Ovary (tissue), 9 donors: ENCODE measurements around the gene TSFM. TPM values are rescaled to one million over a fixed set of nuclear protein-coding genes. Genes with fewer than 3 reads are reported as not detected.
A peak's percentile ranks its signal among the peaks of the same experiment; 100 is the strongest.

Experiments
- DNase-seq, 5 donors: peaks; one replicate each; pipeline ENCODE4 v3.0.0-alpha.2; 2019 to 2020
- H3K27ac ChIP-seq, 2 donors: fragments of 200-600 bp; one replicate each; pipeline versions ENCODE4 v1.5.1 to v1.8.0; 2019 to 2022
- H3K27me3 ChIP-seq: fragments of 200-600 bp; one replicate; pipeline ENCODE4 v1.8.0; 2022
- H3K36me3 ChIP-seq: fragments of 200-600 bp; sonication (generic); one replicate; pipeline ENCODE4 v1.5.1; 2019
- H3K4me1 ChIP-seq: one replicate; pipeline ENCODE4 v1.8.1; 2013; ENCODE audit warnings: mild to moderate bottlenecking, moderate library complexity; ENCODE audit not compliant: insufficient read depth
- H3K4me3 ChIP-seq: fragments of 200-600 bp; sonication (generic); one replicate; pipeline ENCODE4 v1.5.1; 2017
- H3K9me3 ChIP-seq, 2 donors: fragments of 200-600 bp in 1 of 2; sonication (generic) in 1 of 2; one replicate each; pipeline versions ENCODE4 v1.5.1 to v1.8.1; 2013 to 2019; ENCODE audit warnings: mild to moderate bottlenecking in 1 of 2, moderate library complexity in 1 of 2
- CTCF ChIP-seq, 3 donors: fragments of 450-650 bp in 2 of 3; fragments of 200-600 bp in 1 of 3; IDR thresholded peaks; one replicate each; pipeline versions ENCODE4 v1.5.1 to v1.8.0; 2016 to 2022; ENCODE audit warnings: antibody characterized with exemption in 3 of 3, mild to moderate bottlenecking in 1 of 3
- EP300 ChIP-seq: sonication (generic); formaldehyde crosslinking; IDR thresholded peaks from one replicate; pipeline ENCODE4 v1.6.1; 2017; ENCODE audit warnings: antibody characterized with exemption
- POLR2A ChIP-seq: fragments of 450-650 bp; IDR thresholded peaks from one replicate; pipeline ENCODE4 v1.6.1; 2017; ENCODE audit warnings: antibody characterized with exemption, mild to moderate bottlenecking, moderate library complexity
- WGBS, 3 donors: extraction: QIAGEN DNeasy Blood & Tissue Kit in 1 of 3; methylation state at CpG; one replicate each; pipeline versions ENCODE4 v1.1.5 to v1.1.7; 2013 to 2017; 5-methylcytosine and 5-hydroxymethylcytosine counted together
- intact Hi-C, 4 donors: fragments of 100-400 bp; cut with DNase I; formaldehyde crosslinking; loops; one replicate each; pipeline versions ENCODE4 v1.11.0 to v1.15.1; 2022 to 2023
- polyA plus RNA-seq, 2 donors: library from polyadenylated mRNA; stranded (reverse); fragments of 200-250 nt in 1 of 2; fragments of 350-450 nt in 1 of 2; fragmentation: Illumina TruSeq in 1 of 2; extraction: RNeasy Lipid Tissue Mini Kit (QIAGEN cat#74804) in 1 of 2; gene quantifications; one replicate each; pipeline ENCODE4 v1.2.3, GENCODE V29; 2013 to 2014
- total RNA-seq, 7 donors: library from RNA; depleted of rRNA in 2 of 7; stranded (reverse); fragments of >200 nt in 2 of 7; fragmentation: NEBNext Ultra II Directional in 3 of 7; extraction: Animal tissue kit (Norgen Biotek cat#: 25700) in 3 of 7; gene quantifications; one replicate each; pipeline versions ENCODE4 v1.1.0 to v1.2.4, GENCODE V29; 2016 to 2023
- donor health status: DM: no; HTN: no; CAD: no; lungs with moderate emphysema.
- donor health status: DM: no; HTN: no; CAD: no.
- donor health status: Bipolar disorder and iron deficiency.
- donor health status: DM: yes; HTN: yes; CAD: no.
- donor health status: DM: no; HTN: no; CAD: no.
- donor health status: DM: yes; HTN: yes; CAD: no.

Gene TSFM
- total and polyA plus RNA-seq, 9 donors = 13.2 to 28.1 (median 20.1) TPM

DNA sequence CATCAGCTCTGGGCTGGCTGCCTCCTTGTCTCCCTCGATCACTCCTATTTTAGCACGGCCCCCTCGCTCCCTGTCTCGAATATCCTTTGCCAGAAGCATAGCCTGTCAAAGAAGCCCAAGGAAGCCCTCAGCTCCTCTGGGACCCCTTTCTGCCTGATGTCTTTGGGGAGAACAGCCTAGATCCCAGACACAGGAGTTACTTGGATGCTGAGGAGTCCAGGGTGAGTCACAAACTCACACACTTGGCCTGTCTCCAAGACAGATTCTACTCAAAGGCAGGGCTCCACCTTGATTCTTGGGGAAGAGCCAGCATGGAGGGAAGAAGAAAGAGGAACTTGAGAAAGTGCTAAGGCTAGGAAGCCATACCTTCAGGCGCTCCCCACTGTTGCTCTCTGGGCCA, 27.9 kb downstream of the TSFM start:
- WGBS, 3 donors = 75 to 86% (median 75%) methylated on average over 5 of the region's 5 CpGs
- no peaks in the 10 kb centered on the region for H3K36me3 ChIP-seq
- no peak for TF ChIP-seq POLR2A
- no peak for TF ChIP-seq CTCF (IDR thresholded peaks at IDR 0.05)
- no peak for TF ChIP-seq EP300

DNA sequence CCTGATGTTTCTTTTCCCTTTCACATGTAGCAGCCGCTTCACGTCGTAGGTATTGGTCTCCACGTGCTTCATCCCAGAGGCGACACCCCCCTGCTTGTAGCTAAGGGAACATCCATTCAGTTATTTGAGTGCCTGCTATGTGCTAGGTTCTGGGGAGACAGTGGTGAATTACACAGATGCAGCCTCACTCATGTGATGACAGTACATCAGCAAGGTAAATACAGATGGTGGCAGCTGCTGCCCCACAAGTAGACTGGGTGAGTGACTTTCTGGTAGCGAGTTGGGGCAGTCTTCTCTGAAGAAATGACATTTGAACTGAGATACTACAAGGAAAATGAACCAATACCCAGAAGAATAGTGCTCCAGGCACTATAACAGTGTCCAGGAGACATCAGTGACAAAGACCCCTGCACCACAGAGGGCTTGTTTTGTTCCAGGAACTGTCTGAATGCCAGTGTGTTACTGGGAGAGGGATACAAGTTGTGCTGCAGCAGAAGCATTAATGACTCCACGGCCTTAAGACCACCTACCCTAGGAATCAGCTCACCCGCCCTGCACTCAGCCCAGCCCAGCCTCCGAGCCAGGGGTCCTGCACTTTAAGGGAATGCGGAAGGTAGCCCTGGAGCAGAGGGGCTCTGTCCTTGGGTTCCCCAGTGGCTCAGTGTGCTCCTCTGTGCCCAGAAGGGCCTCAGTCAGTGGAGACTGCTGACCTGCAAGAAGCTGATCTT, 28.6 kb downstream of the TSFM start:
- H3K27me3 ChIP-seq = no peaks in the 10 kb centered on the region
- H3K4me1 ChIP-seq = peaks cover 13% of the 10 kb centered on the region
- TF ChIP-seq POLR2A = no peak
- no peak for TF ChIP-seq EP300
- TF ChIP-seq CTCF (IDR thresholded peaks at IDR 0.05) = no peak
- 85 to 88% (median 86%) methylated on average over 10 of the region's 10 CpGs for WGBS, 3 donors
- no peak overlapping the region for H3K27ac ChIP-seq
- intact Hi-C loops = no loop called here
- no peaks in the 10 kb centered on the region for H3K36me3 ChIP-seq
- no peaks in the 10 kb centered on the region for H3K9me3 ChIP-seq
- H3K4me3 ChIP-seq = no peak overlapping the region
- no peak for DNase-seq

More for the DNA sequence above, 27.9 kb downstream of the TSFM start:
- no peaks in the 10 kb centered on the region for H3K27me3 ChIP-seq
- peaks cover 8% of the 10 kb centered on the region for H3K4me1 ChIP-seq
- intact Hi-C loops = no loop called here
- H3K4me3 ChIP-seq = no peak overlapping the region
- H3K27ac ChIP-seq = no peak overlapping the region
- H3K9me3 ChIP-seq = no peaks in the 10 kb centered on the region
- DNase-seq = no peak

DNA sequence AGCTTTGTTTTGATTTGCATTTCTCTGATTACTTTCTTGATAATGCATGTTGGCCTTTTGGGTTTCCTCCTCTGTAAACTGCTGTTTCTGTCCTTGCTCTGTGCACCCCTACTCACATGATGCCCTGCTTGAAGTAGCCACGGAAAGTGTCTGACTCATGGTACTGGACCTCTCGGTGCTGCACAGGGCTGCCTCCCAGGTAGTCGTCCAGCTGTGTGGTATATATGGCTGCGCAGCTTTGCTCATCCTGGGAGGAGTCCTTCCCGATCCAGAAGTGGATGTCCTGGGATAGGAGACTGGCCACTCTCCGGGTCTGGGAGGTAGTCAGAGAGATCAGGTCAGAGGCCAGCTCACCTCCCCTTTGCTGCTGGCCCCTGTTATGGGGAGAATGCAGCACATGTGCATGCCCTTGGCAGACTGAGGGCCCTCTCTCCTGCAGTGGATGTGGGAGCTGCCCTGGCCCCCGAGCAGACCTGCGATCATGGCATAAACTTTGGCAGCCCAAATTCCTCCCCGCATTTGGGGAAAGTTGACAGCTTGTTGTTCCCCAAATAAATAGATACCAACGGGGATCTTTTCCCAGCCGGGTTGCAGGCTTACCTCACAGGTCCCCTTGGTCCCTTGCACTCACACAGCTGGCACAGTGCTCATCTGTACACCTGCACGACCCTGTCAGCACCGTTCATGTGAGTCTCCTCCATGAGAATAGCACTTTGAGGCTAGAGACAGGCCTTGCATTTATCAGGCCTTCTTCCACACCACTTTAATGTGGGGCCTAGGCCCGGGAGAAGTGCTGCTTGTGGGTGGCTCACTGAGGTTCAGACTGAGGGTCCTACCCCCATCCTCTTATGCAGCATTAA, 30.8 kb downstream of the TSFM start:
- Histone ChIP-seq H3K9me3 (no peaks in the 10 kb centered on the region), H3K4me3 (no peak overlapping the region), H3K27ac (no peak overlapping the region), H3K36me3 (no peaks in the 10 kb centered on the region), H3K4me1 (peaks cover 17% of the 10 kb centered on the region), H3K27me3 (no peaks in the 10 kb centered on the region)
- 65 to 71% (median 68%) methylated on average over 14 of the region's 14 CpGs for WGBS, 3 donors
- TF ChIP-seq POLR2A (no peak), EP300 (no peak), CTCF (IDR thresholded peaks at IDR 0.05) (no peak)
- DNase-seq = no peak
- intact Hi-C loops = no loop called here

- Histone ChIP-seq H3K27ac (peak overlapping the region in 1 of 2 donors; percentile 12), H3K36me3 (no peaks in the 10 kb centered on the region), H3K4me3 (no peak overlapping the region), H3K9me3 (no peaks in the 10 kb centered on the region), H3K27me3 (no peaks in the 10 kb centered on the region), H3K4me1 (peaks cover 17% of the 10 kb centered on the region)
- peak in 4 of 5 donors; percentile 51 to 83 (median 64) for DNase-seq
- intact Hi-C loops = no loop called here
- 28 to 33% (median 29%) methylated on average over 17 of the region's 17 CpGs for WGBS, 3 donors
- TF ChIP-seq EP300 (no peak), POLR2A (no peak), CTCF (IDR thresholded peaks at IDR 0.05) (no peak)
These were observed 31.6 kb downstream of the TSFM start for GRCh38 chr12:57813971-57814772.
